GM12878 (cell line): Measurements from ENCODE around the gene NHS.

Experiments used
- BCL11A ChIP-seq: IDR thresholded peaks from 2 replicates; pipeline ENCODE4 v1.6.1; 2011; ENCODE audit warnings: low read depth, low read length
- BMI1 ChIP-seq: fragments of 450-650 bp; IDR thresholded peaks from 2 replicates; pipeline ENCODE4 v1.6.1; 2016; ENCODE audit warnings: mild to moderate bottlenecking, moderate library complexity, borderline replicate concordance
- CBFB ChIP-seq: IDR thresholded peaks from 2 replicates; pipeline ENCODE4 v1.6.1; 2016; ENCODE audit warnings: antibody characterized with exemption, low read depth
- CTCF ChIP-seq, 3 experiments: IDR thresholded peaks in 2 of 3; conservative IDR thresholded peaks in 1 of 3; 2 replicates each; pipeline ENCODE4 v1.5.1; 2011; ENCODE audit warnings: low read depth in 3 of 3, low read length in 3 of 3, mild to moderate bottlenecking in 3 of 3, control low read depth in 2 of 3, moderate library complexity in 2 of 3, inconsistent platforms in 1 of 3, mixed read lengths in 1 of 3; ENCODE audit not compliant: control insufficient read depth in 2 of 3, insufficient read depth in 1 of 3; ENCODE audit errors: extremely low read depth in 1 of 3
- EZH2 ChIP-seq: IDR thresholded peaks from 2 replicates; pipeline ENCODE4 v1.6.1; 2012; ENCODE audit warnings: low read depth, mild to moderate bottlenecking, control low read depth, inconsistent platforms, low read length, borderline replicate concordance; ENCODE audit not compliant: control insufficient read depth
- HDAC2 ChIP-seq: fragments of 200-600 bp; sonication (generic); IDR thresholded peaks from 2 replicates; pipeline ENCODE4 v1.6.1; 2017
- KDM1A ChIP-seq: fragments of 200-600 bp; sonication (generic); IDR thresholded peaks from 2 replicates; pipeline ENCODE4 v1.6.1; 2016; ENCODE audit warnings: borderline replicate concordance
- MLLT1 ChIP-seq: fragments of 450-650 bp; IDR thresholded peaks from 2 replicates; pipeline ENCODE4 v1.6.1; 2016; ENCODE audit warnings: mild to moderate bottlenecking
- NFYA ChIP-seq: IDR thresholded peaks from 2 replicates; pipeline ENCODE4 v1.6.1; 2011; ENCODE audit warnings: low read depth, mild to moderate bottlenecking, low read length, improper control_type of control experiment, borderline replicate concordance
- POLR2A ChIP-seq: IDR thresholded peaks from 2 replicates; pipeline ENCODE4 v1.6.1; 2011; ENCODE audit warnings: low read depth, mild to moderate bottlenecking, low read length
- TBL1XR1 ChIP-seq: IDR thresholded peaks from 2 replicates; pipeline ENCODE4 v1.6.1; 2012; ENCODE audit warnings: low read depth, low read length, improper control_type of control experiment
- TCF7 ChIP-seq: IDR thresholded peaks from 2 replicates; pipeline ENCODE4 v1.6.1; 2014; ENCODE audit warnings: antibody characterized with exemption, borderline replicate concordance
- ZNF24 ChIP-seq: fragments of 450-650 bp; IDR thresholded peaks from 2 replicates; pipeline ENCODE4 v1.6.1; 2017; ENCODE audit warnings: antibody characterized with exemption, mild to moderate bottlenecking

- TF ChIP-seq ZNF24 (no peak), BMI1 (no peak), POLR2A (no peak), CTCF (IDR thresholded peaks at IDR 0.05 in 2 of 3, conservative IDR thresholded peaks at IDR 0.05 in 1 of 3; ENCODE audit: control insufficient read depth in 2 of 3, extremely low read depth in 1 of 3, insufficient read depth in 1 of 3, low read depth in 3 of 3, low read length in 3 of 3) (no peak), BCL11A (no peak), TBL1XR1 (no peak), MLLT1 (no peak), EZH2 (no peak), NFYA (no peak), HDAC2 (no peak), CBFB (no peak), KDM1A (no peak), TCF7 (no peak)
Observed at GRCh38 chrX:17499512-17499911, 124.5 kb downstream of the NHS start.
